MCF 10A (cell line): Measurements from ENCODE around the gene RECK. TPM values are rescaled to one million over a fixed set of nuclear protein-coding genes. Genes with fewer than 3 reads are reported as not detected.
"Not testable (repeated sequence)": the region's sequence is repeated elsewhere in the genome, so short reads cannot be mapped to it uniquely, and the experiment has no call there.

ENCODE experiments used
- BruUV-seq: library from RNA; stranded (reverse); fragments of 400-500 nt; replicated peaks from 2 replicates; lab custom pipeline; 2021; lab: Mats Ljungman, UMichigan
- CTCF ChIA-PET: fragments of 300-600 bp; sonication (Branson Sonifier 250); formaldehyde crosslinking; extraction: SDS; loops from one replicate; lab custom pipeline; 2021; ENCODE audit warnings: antibody characterized with exemption, inconsistent platforms; lab: Yijun Ruan, JAX
- POLR2A ChIA-PET: fragments of 300-600, 350-650 bp; sonication (Branson Sonifier 250); formaldehyde crosslinking; extraction: SDS; loops from one replicate; lab custom pipeline; 2020; ENCODE audit warnings: antibody characterized with exemption, inconsistent platforms; lab: Yijun Ruan, JAX
- DNase-seq: peaks from one replicate; pipeline ENCODE4 v3.0.0-alpha.2; 2018; ENCODE audit not compliant: unreplicated experiment
- H3K27ac Mint-ChIP-seq: one replicate; pipeline ENCODE4 v1.8.0; 2022; ENCODE audit warnings: mild to moderate bottlenecking, low read depth, mixed read lengths; ENCODE audit not compliant: unreplicated experiment
- H3K27me3 Mint-ChIP-seq: one replicate; pipeline ENCODE4 v1.8.0; 2022; ENCODE audit warnings: mixed read lengths; ENCODE audit not compliant: insufficient read depth, unreplicated experiment
- H3K36me3 Mint-ChIP-seq: one replicate; pipeline ENCODE4 v1.8.0; 2022; ENCODE audit warnings: mild to moderate bottlenecking, moderate library complexity, mixed read lengths; ENCODE audit not compliant: insufficient read depth, unreplicated experiment
- H3K4me1 Mint-ChIP-seq: one replicate; pipeline ENCODE4 v1.8.0; 2022; ENCODE audit warnings: mixed read lengths; ENCODE audit not compliant: insufficient read depth, unreplicated experiment
- H3K4me3 Mint-ChIP-seq: one replicate; pipeline ENCODE4 v1.8.0; 2022; ENCODE audit warnings: mild to moderate bottlenecking, moderate library complexity, mixed read lengths; ENCODE audit not compliant: unreplicated experiment
- H3K9me3 Mint-ChIP-seq: one replicate; pipeline ENCODE4 v1.8.0; 2022; ENCODE audit warnings: mixed read lengths; ENCODE audit not compliant: unreplicated experiment
- CTCF ChIP-seq: fragments of 200-600 bp; IDR thresholded peaks from one replicate; pipeline ENCODE4 v1.8.0; 2022; ENCODE audit warnings: antibody characterized with exemption, mild to moderate bottlenecking; ENCODE audit not compliant: unreplicated experiment
- intact Hi-C: fragments of 100-400 bp; cut with micrococcal nuclease; formaldehyde crosslinking; loops from 2 replicates; pipeline ENCODE4 v1.14.1; 2022
- total RNA-seq: library from RNA; stranded (reverse); gene quantifications from 2 replicates; pipeline ENCODE4 v1.2.3, GENCODE V29; 2022

The RECK gene
- total RNA-seq, 1 experiment from 2014 or later = 3.7 TPM

DNA sequence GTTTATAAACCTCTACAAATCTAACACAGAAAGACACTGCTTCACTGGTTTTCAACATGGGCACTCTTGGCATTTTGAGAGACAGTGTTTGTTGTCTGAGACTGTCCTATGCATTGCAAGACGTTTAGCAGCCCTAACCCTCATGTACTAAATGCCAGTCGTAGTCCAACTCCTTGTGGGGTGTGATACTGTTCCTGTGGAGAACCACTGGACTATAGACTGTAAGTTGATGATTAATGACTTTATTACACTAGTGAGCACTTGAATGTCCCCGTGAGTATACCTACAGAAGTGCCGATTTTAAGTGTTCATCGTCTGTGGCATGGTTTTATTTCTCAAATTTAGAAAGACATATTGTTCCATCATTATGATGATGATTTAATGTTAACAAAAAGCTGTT lies 46.2 kb downstream of the RECK start:
- intact Hi-C loops = no loop called here
- ChIA-PET CTCF (interaction anchor here (0.7 kb wide), 1 partner anchor 114 kb away, joined by 3 read pairs; no protein-coding TSS in a partner anchor), POLR2A (no interaction called here)
- Mint-ChIP-seq H3K27me3 (no peaks in the 10 kb centered on the region), H3K4me3 (no peak overlapping the region), H3K36me3 (no peaks in the 10 kb centered on the region), H3K4me1 (no peaks in the 10 kb centered on the region), H3K9me3 (no peaks in the 10 kb centered on the region), H3K27ac (no peak overlapping the region)
- no TSS peak for BruUV-seq
- no peak for DNase-seq
- no peak for TF ChIP-seq CTCF

- ChIA-PET POLR2A (interaction anchor here (0.7 to 1.7 kb wide), 6 partner anchors 10 to 137 kb away, joined by 3 to 7 read pairs (median 3); no protein-coding TSS in a partner anchor), CTCF (interaction anchor here (3.0 kb wide), 1 partner anchor 17 kb away, joined by 18 read pairs; no protein-coding TSS in a partner anchor)
- no peaks in the 10 kb centered on the region for H3K4me1 Mint-ChIP-seq
- no peak overlapping the region for H3K4me3 Mint-ChIP-seq
- no TSS peak for BruUV-seq
- H3K27ac Mint-ChIP-seq = no peak overlapping the region
- DNase-seq = no peak
- no peaks in the 10 kb centered on the region for H3K36me3 Mint-ChIP-seq
- no peaks in the 10 kb centered on the region for H3K9me3 Mint-ChIP-seq
- intact Hi-C loops = no loop called here
- H3K27me3 Mint-ChIP-seq = no peaks in the 10 kb centered on the region
- no peak for TF ChIP-seq CTCF
These were observed 49.7 kb downstream of the RECK start for GRCh38 chr9:36086442-36086841.

GRCh38 chr9:36087054-36087453 lies 50.3 kb downstream of the RECK start:
- H3K27ac Mint-ChIP-seq, BruUV-seq, H3K27me3 Mint-ChIP-seq, intact Hi-C loops, H3K9me3 Mint-ChIP-seq, H3K4me3 Mint-ChIP-seq, H3K36me3 Mint-ChIP-seq, DNase-seq, H3K4me1 Mint-ChIP-seq: not testable (repeated sequence)
- ChIA-PET POLR2A (interaction anchor here (1.7 kb wide), 2 partner anchors 12 to 49 kb away, joined by 7 read pairs; no protein-coding TSS in a partner anchor), CTCF (interaction anchor here (0.6 to 3.0 kb wide), 3 partner anchors 16 to 93 kb away, joined by 3 to 18 read pairs (median 4); partner anchors contain the start of gene RECK)

- DNase-seq = no peak
- Mint-ChIP-seq H3K4me1 (no peaks in the 10 kb centered on the region), H3K9me3 (no peaks in the 10 kb centered on the region), H3K4me3 (no peak overlapping the region), H3K27me3 (no peaks in the 10 kb centered on the region), H3K36me3 (no peaks in the 10 kb centered on the region), H3K27ac (no peak overlapping the region)
- intact Hi-C loops = no loop called here
- TF ChIP-seq CTCF = no peak
- BruUV-seq = no TSS peak
- ChIA-PET POLR2A (interaction anchor here (0.6 to 1.7 kb wide), 3 partner anchors 50 to 192 kb away, joined by 3 to 7 read pairs (median 3); no protein-coding TSS in a partner anchor), CTCF (interaction anchor here (0.6 to 3.0 kb wide), 4 partner anchors 14 to 361 kb away, joined by 3 to 18 read pairs (median 4); no protein-coding TSS in a partner anchor)
These were observed 51.3 kb downstream of the RECK start for GRCh38 chr9:36088020-36088419.
